Esophagus muscularis mucosa (tissue), 4 donors: ENCODE results near the gene CTH. TPM values are rescaled to one million over a fixed set of nuclear protein-coding genes. Genes with fewer than 3 reads are reported as not detected.
"Not testable (repeated sequence)": the region's sequence is repeated elsewhere in the genome, so short reads cannot be mapped to it uniquely, and the experiment has no call there.

Experiments used
- DNase-seq: peaks from one replicate; pipeline ENCODE4 v3.0.0-alpha.2; 2017; ENCODE audit errors: extremely low spot score
- H3K27ac ChIP-seq, 4 donors: fragments of 200-600 bp; sonication (generic); replicated peaks in 1 of 4; 1 replicate in 3 of 4; 2 replicates in 1 of 4; pipeline ENCODE4 v1.5.1; 2016 to 2019; ENCODE audit warnings: mild to moderate bottlenecking in 1 of 4
- H3K27me3 ChIP-seq, 4 donors: fragments of 200-600 bp; sonication (generic); one replicate each; pipeline versions ENCODE4 v1.5.1 to v1.6.0; 2016 to 2019
- H3K36me3 ChIP-seq, 4 donors: fragments of 200-600 bp; sonication (generic); one replicate each; pipeline ENCODE4 v1.5.1; 2016 to 2019
- H3K4me1 ChIP-seq, 4 donors: fragments of 200-600 bp; sonication (generic); one replicate each; pipeline ENCODE4 v1.5.1; 2016 to 2019
- H3K4me3 ChIP-seq, 4 donors: fragments of 200-600 bp; sonication (generic); 1 replicate in 2 of 4; 2 replicates in 2 of 4; pipeline ENCODE4 v1.5.1; 2016 to 2019; ENCODE audit warnings: mild to moderate bottlenecking in 4 of 4, moderate library complexity in 1 of 4
- H3K9me3 ChIP-seq, 4 donors: fragments of 200-600 bp; sonication (generic); 1 replicate in 3 of 4; 2 replicates in 1 of 4; pipeline ENCODE4 v1.5.1; 2016 to 2019
- EP300 ChIP-seq: sonication (generic); formaldehyde crosslinking; IDR thresholded peaks from one replicate; pipeline ENCODE4 v1.6.1; 2017; ENCODE audit warnings: antibody characterized with exemption
- POLR2A ChIP-seq: fragments of 450-650 bp; IDR thresholded peaks from one replicate; pipeline ENCODE4 v1.6.1; 2017; ENCODE audit warnings: antibody characterized with exemption, moderate library complexity, mild to moderate bottlenecking, low read depth
- POLR2AphosphoS5 ChIP-seq, 2 donors: sonication (generic); formaldehyde crosslinking; IDR thresholded peaks; one replicate each; pipeline ENCODE4 v1.6.1; 2017; ENCODE audit warnings: antibody characterized with exemption in 2 of 2
- WGBS: methylation state at CpG from one replicate; pipeline ENCODE4 v1.1.5; 2018; 5-methylcytosine and 5-hydroxymethylcytosine counted together
- intact Hi-C: fragments of 100-400 bp; cut with DNase I; formaldehyde crosslinking; loops from one replicate; pipeline ENCODE4 v1.15.1; 2023
- total RNA-seq, 4 donors: library from RNA; depleted of rRNA; stranded (reverse); fragments of >200 nt; gene quantifications; one replicate each; pipeline versions ENCODE4 v1.1.0 to v1.2.1, GENCODE V29; 2016
- TF ChIP-seq, protein P1 (sequence below), 3 experiments: fragments of 200-600 bp in 2 of 3; fragments of 450-650 bp in 1 of 3; sonication (generic) in 2 of 3; IDR thresholded peaks; one replicate each; pipeline ENCODE4 v1.5.1; 2017 to 2019; ENCODE audit warnings: antibody characterized with exemption in 3 of 3, mild to moderate bottlenecking in 2 of 3, moderate library complexity in 1 of 3

Gene CTH
- total RNA-seq, 4 donors from 2014 or later = 1.1 to 5.0 (median 3.8) TPM

DNA sequence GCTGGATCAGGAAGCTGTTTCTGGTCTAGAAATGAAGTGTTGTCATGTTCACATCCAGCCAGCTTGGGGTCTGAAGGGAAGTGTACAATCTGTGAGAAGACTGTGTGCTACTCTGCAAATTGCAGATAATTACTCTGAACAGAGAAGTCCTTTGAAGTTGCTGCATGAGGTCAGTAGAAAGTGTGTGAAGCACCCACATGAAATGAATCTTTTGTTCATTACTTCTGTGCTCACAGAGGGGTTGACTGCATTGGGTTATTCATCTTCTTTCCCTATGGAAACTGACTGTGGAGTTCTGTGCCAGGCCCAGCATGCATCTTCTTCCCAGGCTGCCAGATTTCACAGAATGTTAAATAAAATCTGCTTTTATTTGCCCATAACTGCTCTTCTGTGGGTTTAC, 47.1 kb downstream of the CTH start:
- H3K4me1 ChIP-seq = no peaks in the 10 kb centered on the region
- H3K36me3 ChIP-seq = no peaks in the 10 kb centered on the region
- intact Hi-C loops = no loop called here
- H3K4me3 ChIP-seq = no peak overlapping the region
- no peak for TF ChIP-seq POLR2AphosphoS5 (IDR thresholded peaks at IDR 0.05)
- no peak for TF ChIP-seq POLR2A
- no peak for TF ChIP-seq EP300
- TF ChIP-seq, protein P1, sequence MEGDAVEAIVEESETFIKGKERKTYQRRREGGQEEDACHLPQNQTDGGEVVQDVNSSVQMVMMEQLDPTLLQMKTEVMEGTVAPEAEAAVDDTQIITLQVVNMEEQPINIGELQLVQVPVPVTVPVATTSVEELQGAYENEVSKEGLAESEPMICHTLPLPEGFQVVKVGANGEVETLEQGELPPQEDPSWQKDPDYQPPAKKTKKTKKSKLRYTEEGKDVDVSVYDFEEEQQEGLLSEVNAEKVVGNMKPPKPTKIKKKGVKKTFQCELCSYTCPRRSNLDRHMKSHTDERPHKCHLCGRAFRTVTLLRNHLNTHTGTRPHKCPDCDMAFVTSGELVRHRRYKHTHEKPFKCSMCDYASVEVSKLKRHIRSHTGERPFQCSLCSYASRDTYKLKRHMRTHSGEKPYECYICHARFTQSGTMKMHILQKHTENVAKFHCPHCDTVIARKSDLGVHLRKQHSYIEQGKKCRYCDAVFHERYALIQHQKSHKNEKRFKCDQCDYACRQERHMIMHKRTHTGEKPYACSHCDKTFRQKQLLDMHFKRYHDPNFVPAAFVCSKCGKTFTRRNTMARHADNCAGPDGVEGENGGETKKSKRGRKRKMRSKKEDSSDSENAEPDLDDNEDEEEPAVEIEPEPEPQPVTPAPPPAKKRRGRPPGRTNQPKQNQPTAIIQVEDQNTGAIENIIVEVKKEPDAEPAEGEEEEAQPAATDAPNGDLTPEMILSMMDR (IDR thresholded peaks at IDR 0.05) = no peak
- no peak for DNase-seq
- no peak overlapping the region for H3K27ac ChIP-seq
- no peaks in the 10 kb centered on the region for H3K27me3 ChIP-seq
- H3K9me3 ChIP-seq = no peaks in the 10 kb centered on the region

DNA sequence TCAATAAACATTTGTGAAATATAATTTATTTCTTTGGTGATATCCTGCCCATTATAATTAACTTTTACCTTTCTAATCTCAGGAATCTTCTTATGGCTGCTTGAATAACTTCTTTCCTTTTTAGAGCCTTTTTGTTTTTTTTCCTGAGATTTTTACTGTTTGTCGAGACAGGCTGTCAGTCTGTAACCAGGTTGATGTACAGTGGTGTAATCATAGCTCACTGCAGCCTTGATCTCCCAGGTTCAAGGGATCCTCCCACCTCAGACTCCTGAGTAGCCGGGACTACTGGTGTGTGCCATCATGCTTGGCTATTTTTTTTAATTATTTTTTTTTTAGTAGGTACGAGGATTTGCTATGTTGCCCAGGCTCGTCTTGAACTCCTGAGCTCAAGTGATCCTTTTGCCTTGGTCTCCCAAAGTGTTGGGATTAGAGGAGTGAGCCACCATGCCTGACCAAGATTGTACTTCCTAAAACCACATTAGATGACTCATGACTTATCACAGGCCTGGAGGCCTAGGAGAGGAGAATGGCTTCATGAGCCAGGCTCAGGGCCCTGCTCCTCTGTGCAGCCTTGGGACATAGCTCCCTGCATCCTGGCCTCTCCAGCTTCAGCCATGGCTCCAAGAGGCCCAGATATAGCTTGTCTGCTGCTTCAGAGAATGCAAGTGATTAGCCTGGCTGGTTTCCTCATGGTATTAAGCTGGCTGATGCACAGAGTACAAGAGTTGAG, 48.6 kb downstream of the CTH start:
- no peak overlapping the region for H3K4me3 ChIP-seq
- H3K9me3 ChIP-seq = no peaks in the 10 kb centered on the region
- no peaks in the 10 kb centered on the region for H3K27me3 ChIP-seq
- no peak overlapping the region for H3K27ac ChIP-seq
- 92% methylated on average over 4 of the region's 4 CpGs for WGBS
- intact Hi-C loops = no loop called here
- no peaks in the 10 kb centered on the region for H3K36me3 ChIP-seq
- H3K4me1 ChIP-seq = no peaks in the 10 kb centered on the region
- TF ChIP-seq, protein P1 (IDR thresholded peaks at IDR 0.05) = no peak
- no peak for DNase-seq

DNA sequence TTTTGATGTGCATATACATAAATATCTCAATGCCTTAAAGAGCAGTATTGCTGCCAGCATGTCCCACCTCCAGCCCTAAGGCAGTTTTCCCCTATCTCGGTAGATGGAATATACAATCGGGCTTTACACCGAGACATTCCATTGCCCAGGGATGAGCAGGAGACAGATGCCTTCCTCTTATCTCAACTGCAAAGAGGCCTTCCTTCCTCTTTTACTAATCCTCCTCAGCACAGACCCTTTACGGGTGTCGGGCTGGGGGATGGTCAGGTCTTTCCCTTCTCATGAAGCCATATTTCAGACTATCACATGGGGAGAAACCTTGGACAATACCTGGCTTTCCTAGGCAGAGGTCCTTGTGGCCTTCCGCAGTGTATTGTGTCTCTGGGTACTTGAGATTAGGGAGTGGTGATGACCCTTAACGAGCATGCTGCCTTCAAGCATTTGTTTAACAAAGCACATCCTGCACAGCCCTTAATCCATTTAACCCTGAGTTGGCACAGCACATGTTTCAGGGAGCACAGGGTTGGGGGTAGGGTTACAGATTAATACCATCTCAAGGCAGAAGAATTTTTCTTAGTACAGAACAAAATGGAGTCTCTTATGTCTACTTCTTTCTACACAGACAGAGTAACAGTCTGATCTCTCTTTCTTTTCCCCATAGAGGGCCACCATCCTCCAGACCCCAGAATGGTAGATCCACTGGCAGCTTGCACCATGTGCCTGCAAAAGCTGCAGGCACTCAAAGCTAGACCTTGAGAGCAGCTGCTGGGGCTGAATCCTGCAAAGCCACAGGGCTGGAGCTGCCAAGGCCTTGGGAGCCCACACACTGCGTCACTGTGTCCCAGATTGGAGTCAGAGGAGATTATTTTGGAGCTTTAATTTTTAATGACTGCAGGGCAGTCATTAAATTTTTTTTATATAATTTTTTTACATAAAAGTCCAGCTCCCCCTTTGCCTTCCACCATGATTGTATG, 50.0 kb downstream of the CTH start:
- not testable (repeated sequence) for DNase-seq
- WGBS = 79% methylated on average over 7 of the region's 8 CpGs

DNA sequence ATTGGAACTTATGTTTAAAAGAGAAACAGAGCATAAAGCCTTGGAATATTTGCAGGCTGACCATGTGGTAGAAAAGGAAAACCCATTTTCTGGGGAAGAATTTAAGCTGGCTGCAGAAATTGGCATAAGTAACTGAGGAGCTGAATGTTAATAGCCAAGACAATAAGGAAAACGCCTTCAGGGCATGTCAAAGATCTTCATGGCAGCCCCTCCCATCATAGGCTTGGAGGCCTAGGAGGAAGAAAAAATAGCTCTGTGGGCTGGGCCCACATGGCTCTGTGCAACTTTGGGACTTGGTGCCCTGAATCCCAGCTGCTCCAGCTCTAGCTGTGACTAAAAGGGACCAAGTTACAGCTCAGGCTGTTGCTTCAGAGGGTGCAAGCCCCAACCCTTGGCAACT, 51.5 kb downstream of the CTH start:
- Histone ChIP-seq H3K4me1 (no peaks in the 10 kb centered on the region), H3K27me3 (no peaks in the 10 kb centered on the region), H3K36me3 (no peaks in the 10 kb centered on the region), H3K9me3 (no peaks in the 10 kb centered on the region), H3K27ac (no peak overlapping the region), H3K4me3 (no peak overlapping the region)
- intact Hi-C loops = no loop called here
- DNase-seq = no peak
- 65% methylated on average over 1 of the region's 1 CpG for WGBS
- no peak for TF ChIP-seq POLR2A
- TF ChIP-seq EP300 = no peak
- no peak for TF ChIP-seq POLR2AphosphoS5 (IDR thresholded peaks at IDR 0.05)
- TF ChIP-seq, protein P1 (IDR thresholded peaks at IDR 0.05) = no peak

More for the DNA sequence above, 50.0 kb downstream of the CTH start:
- H3K4me1 ChIP-seq, H3K4me3 ChIP-seq, H3K27ac ChIP-seq, intact Hi-C loops, H3K9me3 ChIP-seq, H3K27me3 ChIP-seq, H3K36me3 ChIP-seq: not testable (repeated sequence)

DNA sequence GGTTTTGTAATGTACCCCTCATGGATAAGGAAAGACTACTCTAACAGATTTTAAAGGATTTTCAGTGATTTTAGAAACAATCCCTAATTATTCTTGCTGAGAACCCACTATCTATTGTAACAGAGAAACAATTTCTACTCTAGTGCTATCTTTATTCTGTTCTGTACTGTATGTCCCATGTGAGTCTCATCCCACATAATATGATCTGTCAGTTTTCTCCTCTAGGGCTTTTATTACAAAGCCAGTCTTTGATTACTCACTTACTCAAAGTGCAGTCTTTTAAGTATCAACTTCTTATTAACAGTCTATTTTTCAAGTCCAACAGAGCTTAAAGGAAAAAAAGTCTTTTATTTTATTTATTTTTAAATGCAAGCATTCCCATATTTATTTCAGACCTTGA, 54.8 kb downstream of the CTH start:
- no peak overlapping the region for H3K27ac ChIP-seq
- H3K36me3 ChIP-seq = no peaks in the 10 kb centered on the region
- no peaks in the 10 kb centered on the region for H3K9me3 ChIP-seq
- no peak for TF ChIP-seq EP300
- no peaks in the 10 kb centered on the region for H3K4me1 ChIP-seq
- intact Hi-C loops = no loop called here
- H3K4me3 ChIP-seq = no peak overlapping the region
- no peak for DNase-seq
- no peaks in the 10 kb centered on the region for H3K27me3 ChIP-seq
